Mammary epithelial cell (primary cell): ENCODE data around the gene SF3B3.

Experiments used
- EZH2 ChIP-seq: IDR thresholded peaks from 2 replicates; pipeline ENCODE4 v1.6.1; 2012; ENCODE audit warnings: low read length, inconsistent platforms, borderline replicate concordance
- TF ChIP-seq, protein P1 (sequence below), 2 donors: IDR thresholded peaks in 1 of 2; conservative IDR thresholded peaks in 1 of 2; 2 replicates each; pipeline ENCODE4 v1.5.1; 2011 to 2012; ENCODE audit warnings: inconsistent platforms in 2 of 2, low read length in 2 of 2, mild to moderate bottlenecking in 2 of 2, control low read depth in 1 of 2, low read depth in 1 of 2; ENCODE audit not compliant: insufficient read depth in 1 of 2; ENCODE audit errors: extremely low read depth in 1 of 2

GRCh38 chr16:70526403-70526802 lies 2.8 kb downstream of the SF3B3 start:
- TF ChIP-seq, protein P1, sequence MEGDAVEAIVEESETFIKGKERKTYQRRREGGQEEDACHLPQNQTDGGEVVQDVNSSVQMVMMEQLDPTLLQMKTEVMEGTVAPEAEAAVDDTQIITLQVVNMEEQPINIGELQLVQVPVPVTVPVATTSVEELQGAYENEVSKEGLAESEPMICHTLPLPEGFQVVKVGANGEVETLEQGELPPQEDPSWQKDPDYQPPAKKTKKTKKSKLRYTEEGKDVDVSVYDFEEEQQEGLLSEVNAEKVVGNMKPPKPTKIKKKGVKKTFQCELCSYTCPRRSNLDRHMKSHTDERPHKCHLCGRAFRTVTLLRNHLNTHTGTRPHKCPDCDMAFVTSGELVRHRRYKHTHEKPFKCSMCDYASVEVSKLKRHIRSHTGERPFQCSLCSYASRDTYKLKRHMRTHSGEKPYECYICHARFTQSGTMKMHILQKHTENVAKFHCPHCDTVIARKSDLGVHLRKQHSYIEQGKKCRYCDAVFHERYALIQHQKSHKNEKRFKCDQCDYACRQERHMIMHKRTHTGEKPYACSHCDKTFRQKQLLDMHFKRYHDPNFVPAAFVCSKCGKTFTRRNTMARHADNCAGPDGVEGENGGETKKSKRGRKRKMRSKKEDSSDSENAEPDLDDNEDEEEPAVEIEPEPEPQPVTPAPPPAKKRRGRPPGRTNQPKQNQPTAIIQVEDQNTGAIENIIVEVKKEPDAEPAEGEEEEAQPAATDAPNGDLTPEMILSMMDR (conservative IDR thresholded peaks at IDR 0.05 in 1 of 2, IDR thresholded peaks at IDR 0.05 in 1 of 2; ENCODE audit: extremely low read depth in 1 of 2, insufficient read depth in 1 of 2, low read depth in 1 of 2, low read length in 2 of 2): no peak
- TF ChIP-seq EZH2: no peak
